GM20000 (cell line): Measurements from ENCODE around the gene DAB1.

ENCODE experiments used
- DNase-seq: peaks from one replicate; pipeline ENCODE4 v3.0.0; 2012; ENCODE audit warnings: low spot score
- CTCF ChIP-seq: IDR thresholded peaks from 2 replicates; pipeline ENCODE4 v1.5.1; 2012; ENCODE audit warnings: mild to moderate bottlenecking, control low read depth; ENCODE audit errors: extremely low read depth, missing control alignments

The DAB1 gene

GRCh38 chr1:56965916-56966697 lies 457.8 kb downstream of the DAB1 start, which contains the start of gene C8B:
Gene C8B, minus strand, starts transcription at chr1:56966015. Its CDS starts 67 bp downstream, at chr1:56965948.
- TF ChIP-seq CTCF = no peak
- no peak for DNase-seq

GRCh38 chr1:56965191-56965590 lies 458.7 kb downstream of the DAB1 start:
- DNase-seq = no peak
- TF ChIP-seq CTCF = no peak

- no peak for DNase-seq
- no peak for TF ChIP-seq CTCF
Observed at GRCh38 chr1:56964349-56965017, 459.4 kb downstream of the DAB1 start.

GRCh38 chr1:56963667-56964066 lies 460.2 kb downstream of the DAB1 start:
- no peak for TF ChIP-seq CTCF
- no peak for DNase-seq

GRCh38 chr1:56961426-56961825 lies 462.4 kb downstream of the DAB1 start:
- TF ChIP-seq CTCF = no peak
- DNase-seq = no peak

- no peak for DNase-seq
- TF ChIP-seq CTCF = no peak
Observed at GRCh38 chr1:56958526-56958925, 465.3 kb downstream of the DAB1 start.

- no peak for TF ChIP-seq CTCF
- DNase-seq = no peak
Observed at GRCh38 chr1:56957931-56958330, 465.9 kb downstream of the DAB1 start.
